GM12874 (cell line): ENCODE results near the gene PDGFC.

Experiments used
- TF ChIP-seq, protein P1 (sequence below): IDR thresholded peaks from 2 replicates; pipeline ENCODE4 v1.5.1; 2011; ENCODE audit warnings: low read depth, mild to moderate bottlenecking, control low read depth, low read length, moderate library complexity; ENCODE audit not compliant: insufficient read depth

Gene PDGFC

DNA sequence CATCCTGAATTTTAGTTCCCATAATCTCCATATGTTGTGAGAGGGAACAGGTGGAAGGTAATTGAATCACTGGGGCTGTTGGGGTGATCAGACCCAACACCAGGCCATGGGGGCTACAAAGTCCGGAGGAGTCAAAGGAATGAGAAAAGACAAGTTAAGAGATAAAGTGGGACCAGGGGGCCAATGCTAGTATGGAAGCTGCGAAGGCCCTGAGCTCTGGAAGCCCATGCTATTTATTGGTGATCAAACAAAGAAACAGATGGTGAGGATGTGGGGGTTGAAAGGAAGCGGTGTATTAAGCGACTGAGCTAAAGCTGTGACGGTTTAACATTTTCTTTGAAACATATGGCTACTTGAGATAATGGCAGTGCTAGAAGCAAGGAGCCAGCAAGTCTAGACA, 132.8 kb downstream of the PDGFC start:
- TF ChIP-seq, protein P1, sequence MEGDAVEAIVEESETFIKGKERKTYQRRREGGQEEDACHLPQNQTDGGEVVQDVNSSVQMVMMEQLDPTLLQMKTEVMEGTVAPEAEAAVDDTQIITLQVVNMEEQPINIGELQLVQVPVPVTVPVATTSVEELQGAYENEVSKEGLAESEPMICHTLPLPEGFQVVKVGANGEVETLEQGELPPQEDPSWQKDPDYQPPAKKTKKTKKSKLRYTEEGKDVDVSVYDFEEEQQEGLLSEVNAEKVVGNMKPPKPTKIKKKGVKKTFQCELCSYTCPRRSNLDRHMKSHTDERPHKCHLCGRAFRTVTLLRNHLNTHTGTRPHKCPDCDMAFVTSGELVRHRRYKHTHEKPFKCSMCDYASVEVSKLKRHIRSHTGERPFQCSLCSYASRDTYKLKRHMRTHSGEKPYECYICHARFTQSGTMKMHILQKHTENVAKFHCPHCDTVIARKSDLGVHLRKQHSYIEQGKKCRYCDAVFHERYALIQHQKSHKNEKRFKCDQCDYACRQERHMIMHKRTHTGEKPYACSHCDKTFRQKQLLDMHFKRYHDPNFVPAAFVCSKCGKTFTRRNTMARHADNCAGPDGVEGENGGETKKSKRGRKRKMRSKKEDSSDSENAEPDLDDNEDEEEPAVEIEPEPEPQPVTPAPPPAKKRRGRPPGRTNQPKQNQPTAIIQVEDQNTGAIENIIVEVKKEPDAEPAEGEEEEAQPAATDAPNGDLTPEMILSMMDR = no peak

- TF ChIP-seq, protein P1 = no peak
Measured at GRCh38 chr4:156837625-156838345, 133.8 kb downstream of the PDGFC start.

- TF ChIP-seq, protein P1 = no peak
Measured at GRCh38 chr4:156832886-156833285, 138.7 kb downstream of the PDGFC start.

DNA sequence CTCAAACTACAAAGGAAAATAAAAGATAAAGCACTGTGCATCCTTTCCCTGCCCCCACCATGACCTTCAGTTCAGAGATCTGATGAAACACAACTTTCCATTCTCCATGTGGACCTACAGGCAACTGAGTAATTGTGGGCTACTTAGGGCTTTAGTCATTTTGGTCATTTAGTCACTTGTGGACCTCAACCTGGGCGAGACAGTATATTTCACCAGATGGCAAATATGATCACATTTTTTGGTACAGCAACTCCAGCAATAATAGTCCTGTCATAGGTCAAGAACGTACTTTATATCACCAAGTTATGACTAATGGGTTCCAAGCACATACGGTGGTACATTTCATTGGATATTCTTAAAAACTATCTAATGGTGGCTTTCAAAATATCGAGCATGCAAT, 141.2 kb downstream of the PDGFC start:
- TF ChIP-seq, protein P1 = no peak

DNA sequence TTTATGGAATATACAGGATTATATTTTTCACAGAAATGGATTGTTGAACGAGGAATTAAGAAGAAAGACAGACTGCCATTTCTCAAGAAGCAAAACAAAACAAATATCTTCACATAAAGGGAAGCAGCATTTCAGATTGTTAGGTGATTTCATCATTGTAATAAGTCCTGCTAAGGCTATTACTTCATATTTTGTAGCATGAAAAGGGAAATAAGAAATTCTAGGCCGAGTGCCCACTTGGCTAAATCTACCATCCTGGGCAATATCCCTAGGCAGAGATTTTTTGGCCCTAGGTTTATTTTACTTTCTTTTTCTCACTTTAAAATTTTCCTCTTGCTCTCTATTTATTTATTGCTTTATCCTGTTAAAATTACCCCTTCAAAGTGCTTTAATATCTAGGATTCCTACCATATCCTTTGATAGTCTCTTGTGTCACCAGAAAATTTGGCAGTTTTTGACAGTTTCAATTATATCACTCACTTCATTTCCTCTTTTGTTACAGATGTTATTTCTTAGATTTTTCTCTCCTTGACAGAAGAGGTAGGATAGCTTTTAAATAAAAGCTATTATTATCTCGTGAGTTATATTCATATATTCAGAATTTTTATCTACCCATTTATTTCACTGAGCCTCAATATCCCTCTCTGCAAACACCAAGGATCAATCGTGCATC, 142.3 kb downstream of the PDGFC start:
- TF ChIP-seq, protein P1 = no peak

DNA sequence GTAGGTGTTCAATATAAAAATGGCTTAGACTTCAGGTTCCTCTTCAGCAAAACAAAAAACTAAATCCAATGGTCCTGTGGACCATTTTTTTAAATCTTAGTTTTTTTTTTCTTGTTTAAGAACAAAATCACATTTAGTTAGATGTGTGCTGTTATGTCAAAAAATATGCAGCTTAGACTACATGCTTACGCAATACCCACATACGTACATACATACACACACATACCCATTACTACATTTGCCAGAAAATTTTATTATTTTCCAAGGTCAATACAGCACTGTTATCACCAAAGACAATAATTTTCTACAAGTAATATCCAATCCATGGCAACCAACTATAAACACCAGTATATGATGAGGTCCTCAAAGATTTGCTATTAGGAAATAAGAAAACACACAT, 144.1 kb downstream of the PDGFC start:
- TF ChIP-seq, protein P1 = no peak

- TF ChIP-seq, protein P1 = no peak
Measured at GRCh38 chr4:156825074-156825473, 146.5 kb downstream of the PDGFC start.
